Liver (tissue), 9 donors: ENCODE data around the gene PSMD6. TPM values are rescaled to one million over a fixed set of nuclear protein-coding genes. Genes with fewer than 3 reads are reported as not detected.

ENCODE experiments used
- DNase-seq: peaks from one replicate; pipeline ENCODE4 v3.0.0-alpha.2; 2017; ENCODE audit warnings: low spot score
- H3K27ac ChIP-seq, 2 donors: one replicate each; pipeline ENCODE4 v1.7.0; 2013; ENCODE audit warnings: inconsistent platforms in 2 of 2, low read length in 2 of 2, control low read depth in 1 of 2, low read depth in 1 of 2, mild to moderate bottlenecking in 1 of 2
- H3K27me3 ChIP-seq, 4 donors: one replicate each; pipeline versions ENCODE4 v1.6.1 to v1.7.0; 2013; ENCODE audit warnings: low read length in 3 of 4, inconsistent platforms in 1 of 4, mild to moderate bottlenecking in 1 of 4, moderate library complexity in 1 of 4; ENCODE audit not compliant: control insufficient read depth in 4 of 4, insufficient read depth in 4 of 4
- H3K36me3 ChIP-seq, 4 donors: one replicate each; pipeline versions ENCODE4 v1.6.1 to v1.7.0; 2013; ENCODE audit warnings: low read length in 3 of 4, mild to moderate bottlenecking in 3 of 4, low read depth in 1 of 4, moderate library complexity in 1 of 4; ENCODE audit not compliant: control insufficient read depth in 4 of 4, insufficient read depth in 3 of 4
- H3K4me1 ChIP-seq, 4 donors: one replicate each; pipeline versions ENCODE4 v1.6.1 to v1.7.0; 2013; ENCODE audit warnings: low read length in 3 of 4, mild to moderate bottlenecking in 3 of 4, moderate library complexity in 1 of 4; ENCODE audit not compliant: control insufficient read depth in 4 of 4, insufficient read depth in 4 of 4
- H3K4me3 ChIP-seq, 3 donors: one replicate each; pipeline versions ENCODE4 v1.6.1 to v1.7.0; 2013; ENCODE audit warnings: low read length in 3 of 3, control low read depth in 1 of 3, low read depth in 1 of 3, mild to moderate bottlenecking in 1 of 3
- H3K9ac ChIP-seq, 2 donors: one replicate each; pipeline ENCODE4 v1.7.0; 2013; ENCODE audit warnings: low read length in 2 of 2, mild to moderate bottlenecking in 2 of 2, moderate library complexity in 2 of 2, control low read depth in 1 of 2, low read depth in 1 of 2
- H3K9me3 ChIP-seq, 4 donors: one replicate each; pipeline versions ENCODE4 v1.6.1 to v1.7.0; 2013; ENCODE audit warnings: low read length in 3 of 4; ENCODE audit not compliant: control insufficient read depth in 4 of 4
- EGR1 ChIP-seq, 2 donors: IDR thresholded peaks; 2 replicates each; pipeline ENCODE4 v1.6.1; 2016 to 2018; ENCODE audit warnings: antibody characterized with exemption in 2 of 2, low read depth in 2 of 2
- FOXA1 ChIP-seq: IDR thresholded peaks from 2 replicates; pipeline ENCODE4 v1.6.1; 2016; ENCODE audit warnings: antibody characterized with exemption
- GABPA ChIP-seq, 2 donors: IDR thresholded peaks in 1 of 2; conservative IDR thresholded peaks in 1 of 2; 2 replicates each; pipeline ENCODE4 v1.6.1; 2016; ENCODE audit warnings: antibody characterized with exemption in 2 of 2, mild to moderate bottlenecking in 1 of 2, moderate library complexity in 1 of 2
- HNF4A ChIP-seq, 2 donors: conservative IDR thresholded peaks; 2 replicates each; pipeline ENCODE4 v1.6.1; 2016; ENCODE audit warnings: antibody characterized with exemption in 2 of 2, mild to moderate bottlenecking in 2 of 2
- JUND ChIP-seq, 2 donors: IDR thresholded peaks; 2 replicates each; pipeline ENCODE4 v1.6.1; 2016; ENCODE audit warnings: antibody characterized with exemption in 2 of 2
- RAD21 ChIP-seq, 2 donors: IDR thresholded peaks; 2 replicates each; pipeline ENCODE4 v1.6.1; 2016; ENCODE audit warnings: antibody characterized with exemption in 2 of 2, mild to moderate bottlenecking in 2 of 2
- SP1 ChIP-seq: IDR thresholded peaks from 2 replicates; pipeline ENCODE4 v1.6.1; 2018; ENCODE audit warnings: antibody characterized with exemption, mild to moderate bottlenecking
- TAF1 ChIP-seq: conservative IDR thresholded peaks from 2 replicates; pipeline ENCODE4 v1.6.1; 2016; ENCODE audit warnings: antibody characterized with exemption, mild to moderate bottlenecking
- WGBS: extraction: QIAGEN DNeasy Blood & Tissue Kit; methylation state at CpG from one replicate; pipeline ENCODE4 v1.1.7; 2013; 5-methylcytosine and 5-hydroxymethylcytosine counted together
- polyA plus RNA-seq, 2 donors: library from polyadenylated mRNA; stranded (reverse) in 1 of 2; unstranded in 1 of 2; fragments of 200-250 nt in 1 of 2; fragments of >200 nt in 1 of 2; fragmentation: Nextera tagmentation in 1 of 2; extraction: Ambion mirVana in 1 of 2; gene quantifications; one replicate each; pipeline versions ENCODE4 v1.2.1 to v1.2.3, GENCODE V29; 2013 to 2015
- total RNA-seq, 2 donors: library from RNA; depleted of rRNA; stranded (reverse); fragments of >200 nt; gene quantifications; one replicate each; pipeline ENCODE4 v1.2.3, GENCODE V29; 2014
- TF ChIP-seq, protein P1 (sequence below): IDR thresholded peaks from 2 replicates; pipeline ENCODE4 v1.6.1; 2016; ENCODE audit warnings: antibody characterized with exemption
- TF ChIP-seq, protein P2 (sequence below): fragments of 150-350 bp; IDR thresholded peaks from 2 replicates; pipeline ENCODE4 v1.5.1; 2017; ENCODE audit warnings: improper control_type of control experiment, low read depth, low read length; ENCODE audit not compliant: missing input control
- TF ChIP-seq, protein P3 (sequence below): IDR thresholded peaks from 2 replicates; pipeline ENCODE4 v1.6.1; 2016; ENCODE audit warnings: antibody characterized with exemption
- TF ChIP-seq, protein P4 (sequence below): IDR thresholded peaks from 2 replicates; pipeline ENCODE4 v1.6.1; 2016; ENCODE audit warnings: antibody characterized with exemption, mild to moderate bottlenecking
- TF ChIP-seq, protein P5 (sequence below): IDR thresholded peaks from 2 replicates; pipeline ENCODE4 v1.6.1; 2016; ENCODE audit warnings: antibody characterized with exemption
- donor health status: healthy.
- donor health status: healthy.
- donor health status: healthy.
- donor health status: healthy.
- donor health status: healthy.

The PSMD6 gene
- total and polyA plus RNA-seq, 4 donors: 49.3 to 72.7 (median 54.9) TPM

DNA sequence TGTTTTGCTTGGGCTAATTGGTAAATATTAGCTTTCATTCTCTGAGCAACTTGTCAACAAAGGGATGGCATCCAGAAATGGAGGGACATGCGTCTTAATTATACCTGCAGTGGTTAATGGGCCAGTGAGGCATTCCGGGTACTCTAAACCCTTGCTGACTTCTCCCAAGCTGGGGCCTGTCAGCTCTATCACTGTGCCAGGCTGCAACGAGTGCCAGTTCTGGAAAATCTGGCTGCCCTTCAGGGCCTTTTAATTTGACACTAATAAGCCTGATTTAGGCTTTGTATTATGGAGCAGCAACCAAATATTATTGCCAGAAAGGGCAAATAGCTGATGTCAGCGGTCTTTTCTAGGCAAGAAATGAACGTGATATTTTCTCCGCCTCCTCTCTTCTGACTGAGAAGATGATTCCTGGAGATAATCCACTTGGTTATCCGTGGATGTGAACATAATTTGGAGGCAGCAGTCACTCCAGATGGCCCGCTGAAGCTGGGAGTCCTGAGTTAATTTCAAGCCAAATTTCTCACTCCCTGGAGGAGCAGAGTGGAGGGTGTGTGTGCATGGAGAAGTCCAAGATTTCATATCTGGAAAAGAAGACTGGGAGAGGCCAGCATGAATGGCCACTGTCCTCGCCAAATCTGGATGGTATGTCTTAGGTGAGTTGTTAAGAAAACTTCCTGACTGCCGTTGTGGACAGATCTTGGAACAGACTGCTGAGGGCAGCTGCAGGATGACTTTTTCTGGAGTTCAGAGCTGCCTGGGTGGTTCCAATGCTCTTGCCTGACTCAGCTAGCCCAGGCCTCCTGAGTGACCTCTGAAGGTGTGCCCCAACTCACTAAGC, 44.4 kb upstream of the PSMD6 start:
- Histone ChIP-seq H3K27me3 (peaks cover 0 to 2% (median 0%) of the 10 kb centered on the region in 4 donors), H3K27ac (no peak overlapping the region), H3K36me3 (no peaks in the 10 kb centered on the region), H3K9ac (no peak overlapping the region), H3K9me3 (no peaks in the 10 kb centered on the region), H3K4me3 (no peak overlapping the region), H3K4me1 (no peaks in the 10 kb centered on the region)
- TF ChIP-seq TAF1 (no peak), JUND (IDR thresholded peaks at IDR 0.05) (no peak), SP1 (no peak)
- TF ChIP-seq, protein P1, sequence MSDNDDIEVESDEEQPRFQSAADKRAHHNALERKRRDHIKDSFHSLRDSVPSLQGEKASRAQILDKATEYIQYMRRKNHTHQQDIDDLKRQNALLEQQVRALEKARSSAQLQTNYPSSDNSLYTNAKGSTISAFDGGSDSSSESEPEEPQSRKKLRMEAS: no peak
- TF ChIP-seq, protein P2, sequence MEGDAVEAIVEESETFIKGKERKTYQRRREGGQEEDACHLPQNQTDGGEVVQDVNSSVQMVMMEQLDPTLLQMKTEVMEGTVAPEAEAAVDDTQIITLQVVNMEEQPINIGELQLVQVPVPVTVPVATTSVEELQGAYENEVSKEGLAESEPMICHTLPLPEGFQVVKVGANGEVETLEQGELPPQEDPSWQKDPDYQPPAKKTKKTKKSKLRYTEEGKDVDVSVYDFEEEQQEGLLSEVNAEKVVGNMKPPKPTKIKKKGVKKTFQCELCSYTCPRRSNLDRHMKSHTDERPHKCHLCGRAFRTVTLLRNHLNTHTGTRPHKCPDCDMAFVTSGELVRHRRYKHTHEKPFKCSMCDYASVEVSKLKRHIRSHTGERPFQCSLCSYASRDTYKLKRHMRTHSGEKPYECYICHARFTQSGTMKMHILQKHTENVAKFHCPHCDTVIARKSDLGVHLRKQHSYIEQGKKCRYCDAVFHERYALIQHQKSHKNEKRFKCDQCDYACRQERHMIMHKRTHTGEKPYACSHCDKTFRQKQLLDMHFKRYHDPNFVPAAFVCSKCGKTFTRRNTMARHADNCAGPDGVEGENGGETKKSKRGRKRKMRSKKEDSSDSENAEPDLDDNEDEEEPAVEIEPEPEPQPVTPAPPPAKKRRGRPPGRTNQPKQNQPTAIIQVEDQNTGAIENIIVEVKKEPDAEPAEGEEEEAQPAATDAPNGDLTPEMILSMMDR: no peak
- TF ChIP-seq, protein P3, sequence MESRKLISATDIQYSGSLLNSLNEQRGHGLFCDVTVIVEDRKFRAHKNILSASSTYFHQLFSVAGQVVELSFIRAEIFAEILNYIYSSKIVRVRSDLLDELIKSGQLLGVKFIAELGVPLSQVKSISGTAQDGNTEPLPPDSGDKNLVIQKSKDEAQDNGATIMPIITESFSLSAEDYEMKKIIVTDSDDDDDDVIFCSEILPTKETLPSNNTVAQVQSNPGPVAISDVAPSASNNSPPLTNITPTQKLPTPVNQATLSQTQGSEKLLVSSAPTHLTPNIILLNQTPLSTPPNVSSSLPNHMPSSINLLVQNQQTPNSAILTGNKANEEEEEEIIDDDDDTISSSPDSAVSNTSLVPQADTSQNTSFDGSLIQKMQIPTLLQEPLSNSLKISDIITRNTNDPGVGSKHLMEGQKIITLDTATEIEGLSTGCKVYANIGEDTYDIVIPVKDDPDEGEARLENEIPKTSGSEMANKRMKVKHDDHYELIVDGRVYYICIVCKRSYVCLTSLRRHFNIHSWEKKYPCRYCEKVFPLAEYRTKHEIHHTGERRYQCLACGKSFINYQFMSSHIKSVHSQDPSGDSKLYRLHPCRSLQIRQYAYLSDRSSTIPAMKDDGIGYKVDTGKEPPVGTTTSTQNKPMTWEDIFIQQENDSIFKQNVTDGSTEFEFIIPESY: no peak
- no peak for DNase-seq
- 76% methylated on average over 10 of the region's 10 CpGs for WGBS

DNA sequence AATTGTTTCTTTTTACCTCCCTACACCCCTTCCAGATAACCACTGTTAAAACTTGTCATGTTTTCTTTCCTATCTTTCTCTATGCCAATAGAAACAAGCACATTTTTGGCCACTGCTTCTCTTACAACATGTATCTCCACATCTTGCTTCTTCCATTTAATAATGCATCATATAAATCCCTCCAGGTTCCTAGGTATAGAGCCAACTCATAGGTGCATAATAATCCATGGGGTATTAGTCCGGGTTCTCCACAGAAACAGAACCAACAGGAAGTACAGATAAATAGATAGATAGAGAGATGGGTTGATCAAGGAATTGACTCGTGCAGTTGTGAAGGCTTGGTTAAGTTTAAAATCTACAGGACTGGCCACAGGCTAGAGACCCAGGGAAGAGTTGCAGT, 41.5 kb upstream of the PSMD6 start:
- Histone ChIP-seq H3K4me1 (no peaks in the 10 kb centered on the region), H3K27ac (no peak overlapping the region), H3K4me3 (no peak overlapping the region), H3K27me3 (peaks cover 0 to 3% (median 0%) of the 10 kb centered on the region in 4 donors), H3K9ac (no peak overlapping the region), H3K9me3 (no peaks in the 10 kb centered on the region), H3K36me3 (no peaks in the 10 kb centered on the region)
- no peak for DNase-seq
- WGBS: 90% methylated on average over 2 of the region's 2 CpGs
- TF ChIP-seq, protein P1: no peak
- TF ChIP-seq, protein P4, sequence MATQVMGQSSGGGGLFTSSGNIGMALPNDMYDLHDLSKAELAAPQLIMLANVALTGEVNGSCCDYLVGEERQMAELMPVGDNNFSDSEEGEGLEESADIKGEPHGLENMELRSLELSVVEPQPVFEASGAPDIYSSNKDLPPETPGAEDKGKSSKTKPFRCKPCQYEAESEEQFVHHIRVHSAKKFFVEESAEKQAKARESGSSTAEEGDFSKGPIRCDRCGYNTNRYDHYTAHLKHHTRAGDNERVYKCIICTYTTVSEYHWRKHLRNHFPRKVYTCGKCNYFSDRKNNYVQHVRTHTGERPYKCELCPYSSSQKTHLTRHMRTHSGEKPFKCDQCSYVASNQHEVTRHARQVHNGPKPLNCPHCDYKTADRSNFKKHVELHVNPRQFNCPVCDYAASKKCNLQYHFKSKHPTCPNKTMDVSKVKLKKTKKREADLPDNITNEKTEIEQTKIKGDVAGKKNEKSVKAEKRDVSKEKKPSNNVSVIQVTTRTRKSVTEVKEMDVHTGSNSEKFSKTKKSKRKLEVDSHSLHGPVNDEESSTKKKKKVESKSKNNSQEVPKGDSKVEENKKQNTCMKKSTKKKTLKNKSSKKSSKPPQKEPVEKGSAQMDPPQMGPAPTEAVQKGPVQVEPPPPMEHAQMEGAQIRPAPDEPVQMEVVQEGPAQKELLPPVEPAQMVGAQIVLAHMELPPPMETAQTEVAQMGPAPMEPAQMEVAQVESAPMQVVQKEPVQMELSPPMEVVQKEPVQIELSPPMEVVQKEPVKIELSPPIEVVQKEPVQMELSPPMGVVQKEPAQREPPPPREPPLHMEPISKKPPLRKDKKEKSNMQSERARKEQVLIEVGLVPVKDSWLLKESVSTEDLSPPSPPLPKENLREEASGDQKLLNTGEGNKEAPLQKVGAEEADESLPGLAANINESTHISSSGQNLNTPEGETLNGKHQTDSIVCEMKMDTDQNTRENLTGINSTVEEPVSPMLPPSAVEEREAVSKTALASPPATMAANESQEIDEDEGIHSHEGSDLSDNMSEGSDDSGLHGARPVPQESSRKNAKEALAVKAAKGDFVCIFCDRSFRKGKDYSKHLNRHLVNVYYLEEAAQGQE: no peak
- no peak for TF ChIP-seq EGR1 (IDR thresholded peaks at IDR 0.05; ENCODE audit: low read depth in 2 of 2)
- TF ChIP-seq, protein P5, sequence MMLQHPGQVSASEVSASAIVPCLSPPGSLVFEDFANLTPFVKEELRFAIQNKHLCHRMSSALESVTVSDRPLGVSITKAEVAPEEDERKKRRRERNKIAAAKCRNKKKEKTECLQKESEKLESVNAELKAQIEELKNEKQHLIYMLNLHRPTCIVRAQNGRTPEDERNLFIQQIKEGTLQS: no peak
- no peak for TF ChIP-seq GABPA (IDR thresholded peaks at IDR 0.05 in 1 of 2, conservative IDR thresholded peaks at IDR 0.05 in 1 of 2)
- no peak for TF ChIP-seq RAD21 (IDR thresholded peaks at IDR 0.05)
- TF ChIP-seq, protein P3: no peak
- no peak for TF ChIP-seq HNF4A (conservative IDR thresholded peaks at IDR 0.05)
- no peak for TF ChIP-seq FOXA1
